K562 (cell line): Measurements from ENCODE around the gene ZNF335. TPM values are rescaled to one million over a fixed set of nuclear protein-coding genes. Genes with fewer than 3 reads are reported as not detected.
A peak's percentile ranks its signal among the peaks of the same experiment; 100 is the strongest.

Source experiments
- ATAC-seq: fragments of 200-7000 bp; cut with Tn5 transposase; 3 replicates; pipeline ENCODE4 v1.9.1; 2020; ENCODE audit warnings: moderate library complexity
- BruUV-seq: library from RNA; stranded (reverse); fragments of 400-500 nt; replicated peaks from 2 replicates; lab custom pipeline; 2021; lab: Mats Ljungman, UMichigan
- CTCF ChIA-PET: fragments of 300-600 bp; formaldehyde crosslinking; extraction: SDS; loops from one replicate; lab custom pipeline; 2021; ENCODE audit warnings: low intra/inter-chr PET ratio; lab: Yijun Ruan, JAX
- POLR2A ChIA-PET: fragments of 300-600, 350-650 bp; sonication (Branson Sonifier 250); formaldehyde crosslinking; extraction: SDS; loops from one replicate; lab custom pipeline; 2021; ENCODE audit warnings: antibody characterized with exemption, inconsistent platforms; lab: Yijun Ruan, JAX
- DNase-seq, 4 experiments: peaks; one replicate each; pipeline versions ENCODE4 v3.0.0 to v3.0.0-alpha.2; 2011 to 2018; ENCODE audit warnings: low spot score in 3 of 4, mixed read lengths in 3 of 4; ENCODE audit errors: extremely low read depth in 1 of 4
- FAIRE-seq: peaks from 2 replicates; lab custom pipeline; 2011; peaks lifted over from hg19 to GRCh38; lab: Jason Lieb, UNC
- H2AFZ ChIP-seq: 2 replicates; pipeline ENCODE4 v1.6.0; 2011; ENCODE audit warnings: low read depth, low read length, control low read depth, inconsistent platforms
- H3K27ac ChIP-seq: fragments of 200-600 bp; 3 replicates; pipeline ENCODE4 v1.8.0; 2011; ENCODE audit warnings: low read depth, mild to moderate bottlenecking, control low read depth, inconsistent platforms, low read length, moderate library complexity, mixed read lengths; ENCODE audit errors: extremely low read depth
- H3K27me3 ChIP-seq, 2 experiments: fragments of 300-600 bp in 1 of 2; 2 replicates in 1 of 2; 3 replicates in 1 of 2; pipeline versions ENCODE4 v1.6.0 to v1.8.0; 2011; ENCODE audit warnings: inconsistent platforms in 2 of 2, low read length in 2 of 2, mild to moderate bottlenecking in 1 of 2, mixed read lengths in 1 of 2, moderate library complexity in 1 of 2; ENCODE audit not compliant: control insufficient read depth in 2 of 2, insufficient read depth in 2 of 2
- H3K36me3 ChIP-seq: fragments of 300-600 bp; 3 replicates; pipeline ENCODE4 v1.8.0; 2011; ENCODE audit warnings: mild to moderate bottlenecking, low read length, inconsistent platforms; ENCODE audit not compliant: control insufficient read depth, insufficient read depth
- H3K4me1 ChIP-seq, 2 experiments: fragments of 200-600 bp in 1 of 2; replicated peaks in 1 of 2; 2 replicates in 1 of 2; 3 replicates in 1 of 2; pipeline versions ENCODE4 v1.5.1 to v1.8.0; 2011; ENCODE audit warnings: inconsistent platforms in 2 of 2, low read length in 2 of 2, mild to moderate bottlenecking in 1 of 2, mixed read lengths in 1 of 2, moderate library complexity in 1 of 2; ENCODE audit not compliant: control insufficient read depth in 2 of 2, insufficient read depth in 2 of 2
- H3K4me2 ChIP-seq: 2 replicates; pipeline ENCODE4 v1.6.1; 2011; ENCODE audit warnings: low read length, control low read depth, inconsistent platforms, mixed read lengths; ENCODE audit not compliant: insufficient read depth
- H3K4me3 ChIP-seq: fragments of 200-600 bp; sonication (generic), shearing (Covaris generic); 2 replicates; pipeline ENCODE4 v1.5.1; 2016; ENCODE audit warnings: control low read depth, inconsistent platforms
- H3K79me2 ChIP-seq: fragments of 200-600 bp; 3 replicates; pipeline ENCODE4 v1.8.0; 2011; ENCODE audit warnings: low read length, inconsistent platforms; ENCODE audit not compliant: control insufficient read depth, insufficient read depth
- H3K9ac ChIP-seq, 2 experiments: 2 replicates each; pipeline versions ENCODE4 v1.6.0 to v1.6.1; 2011; ENCODE audit warnings: low read depth in 2 of 2, low read length in 2 of 2, control low read depth in 1 of 2, inconsistent platforms in 1 of 2, mild to moderate bottlenecking in 1 of 2, mixed read lengths in 1 of 2; ENCODE audit not compliant: insufficient read depth in 1 of 2
- H3K9me1 ChIP-seq: one replicate; pipeline ENCODE4 v1.6.0; 2011; ENCODE audit warnings: inconsistent platforms, mild to moderate bottlenecking, low read length, moderate library complexity; ENCODE audit not compliant: control insufficient read depth, insufficient read depth
- H3K9me3 ChIP-seq: replicated peaks from 2 replicates; pipeline ENCODE4 v1.5.1; 2011; ENCODE audit warnings: low read depth, low read length, inconsistent platforms; ENCODE audit not compliant: control insufficient read depth, insufficient read depth
- H4K20me1 ChIP-seq: replicated peaks from 2 replicates; pipeline ENCODE4 v1.6.1; 2011; ENCODE audit warnings: low read length, inconsistent platforms, mixed read lengths; ENCODE audit not compliant: control insufficient read depth, insufficient read depth
- CHD2 ChIP-seq: IDR thresholded peaks from 2 replicates; pipeline ENCODE4 v1.6.1; 2011; ENCODE audit warnings: low read depth, low read length
- CHD4 ChIP-seq: fragments of 200-600 bp; sonication (generic); IDR thresholded peaks from 3 replicates; pipeline ENCODE4 v1.6.1; 2012; ENCODE audit warnings: low read depth, mild to moderate bottlenecking, mixed read lengths, low read length, inconsistent platforms; ENCODE audit not compliant: insufficient read depth, insufficient replicate concordance, poor library complexity, severe bottlenecking
- DNMT1 ChIP-seq: fragments of 450-650 bp; IDR thresholded peaks from 2 replicates; pipeline ENCODE4 v1.6.1; 2016; ENCODE audit warnings: antibody characterized with exemption, mild to moderate bottlenecking
- EP300 ChIP-seq: IDR thresholded peaks from 2 replicates; pipeline ENCODE4 v1.6.1; 2012; ENCODE audit warnings: low read length, improper control_type of control experiment
- FOXM1 ChIP-seq, 2 experiments: fragments of 450-650 bp in 1 of 2; sonication (generic) in 1 of 2; formaldehyde crosslinking in 1 of 2; IDR thresholded peaks; 2 replicates each; pipeline versions ENCODE4 v1.6.1 to v1.9.0; 2017 to 2022; ENCODE audit warnings: low read depth in 2 of 2, mild to moderate bottlenecking in 2 of 2, missing genetic modification reagents in 1 of 2, moderate library complexity in 1 of 2
- LEF1 ChIP-seq: fragments of 450-650 bp; IDR thresholded peaks from 2 replicates; pipeline ENCODE4 v1.6.1; 2016; ENCODE audit warnings: mild to moderate bottlenecking
- NCOR1 ChIP-seq: fragments of 450-650 bp; IDR thresholded peaks from 2 replicates; pipeline ENCODE4 v1.6.1; 2016; ENCODE audit warnings: mild to moderate bottlenecking, moderate library complexity
- PBX2 ChIP-seq, 2 experiments: IDR thresholded peaks in 1 of 2; conservative IDR thresholded peaks in 1 of 2; 2 replicates each; pipeline ENCODE4 v1.6.1; 2016; ENCODE audit warnings: low read depth in 2 of 2, mild to moderate bottlenecking in 1 of 2, missing compliant biosample characterization in 1 of 2, missing genetic modification characterization in 1 of 2, moderate library complexity in 1 of 2
- PREB ChIP-seq: sonication (generic); formaldehyde crosslinking; IDR thresholded peaks from 2 replicates; pipeline ENCODE4 v1.8.1; 2023; ENCODE audit warnings: mild to moderate bottlenecking, missing genetic modification reagents
- RBM25 ChIP-seq: fragments of 200-400 bp; formaldehyde crosslinking; IDR thresholded peaks from 2 replicates; pipeline ENCODE4 v1.6.1; 2018; ENCODE audit warnings: low read length, low read depth, moderate library complexity; ENCODE audit not compliant: severe bottlenecking
- SMARCC2 ChIP-seq: fragments of 450-650 bp; IDR thresholded peaks from 2 replicates; pipeline ENCODE4 v1.6.1; 2017; ENCODE audit warnings: antibody characterized with exemption, moderate library complexity, mild to moderate bottlenecking, low read depth
- TBP ChIP-seq: optimal IDR thresholded peaks from 2 replicates; pipeline ENCODE3; 2011; ENCODE audit warnings: low read depth, low read length, improper control_type of control experiment
- ZNF24 ChIP-seq: fragments of 450-650 bp; IDR thresholded peaks from 2 replicates; pipeline ENCODE4 v1.6.1; 2016
- ZNF583 ChIP-seq: fragments of 250-450 bp; sonication (Bioruptor Pico); IDR thresholded peaks from 2 replicates; pipeline ENCODE4 v1.4.0; 2020
- WGBS: fragments of 100-300 bp; shearing (Covaris generic); methylation state at CpG from one replicate; pipeline ENCODE4 v1.1.6; 2016; ENCODE audit warnings: low coverage, mixed read lengths; ENCODE audit not compliant: insufficient coverage; ENCODE audit errors: missing lambda C conversion rate; 5-methylcytosine and 5-hydroxymethylcytosine counted together
- in situ Hi-C: fragments of 300-500 bp; cut with MboI; formaldehyde crosslinking; loops from 4 replicates; pipeline ENCODE4 v1.15.0; 2018; ENCODE audit warnings: inconsistent platforms, mixed read lengths
- intact Hi-C: fragments of 100-400 bp; cut with micrococcal nuclease; formaldehyde crosslinking; loops from 2 replicates; pipeline ENCODE4 v1.14.2; 2022
- polyA plus RNA-seq, 8 experiments: library from polyadenylated mRNA; depleted of rRNA in 4 of 8; stranded (reverse) in 5 of 8; unstranded in 3 of 8; fragments of >200 nt; fragmentation: Nextera tagmentation in 2 of 8; fragmentation: Illumina TruSeq in 1 of 8; extraction: Ambion mirVana in 2 of 8; extraction: Trizol in 1 of 8; gene quantifications; 2 replicates each; pipeline versions ENCODE4 v1.2.1 to v1.2.3, GENCODE V29; 2011 to 2014; ENCODE audit warnings: inconsistent platforms in 1 of 8, missing spikeins in 1 of 8
- total RNA-seq, 7 experiments: library from RNA; depleted of rRNA in 6 of 7; stranded (reverse); fragments of >200 nt in 6 of 7; fragmentation: Illumina TruSeq in 2 of 7; extraction: Trizol in 2 of 7; gene quantifications; 2 replicates each; pipeline versions ENCODE4 v1.2.1 to v1.2.3, GENCODE V29; 2011 to 2021; ENCODE audit warnings: low replicate concordance in 1 of 7
- TF ChIP-seq, protein P1 (sequence below): fragments of 450-650 bp; IDR thresholded peaks from 2 replicates; pipeline ENCODE4 v1.6.1; 2016
- TF ChIP-seq, protein P2 (sequence below): sonication (generic); formaldehyde crosslinking; IDR thresholded peaks from 2 replicates; pipeline ENCODE4 v1.9.0; 2022; ENCODE audit warnings: mild to moderate bottlenecking, missing genetic modification reagents

Gene ZNF335
- total and polyA plus RNA-seq, 9 of the 15 experiments (the other 6 are each of a cell fraction or from before 2014, with no cell fraction given): 0.39 to 16.0 (median 7.6) TPM

GRCh38 chr20:45983279-45983743, 11.3 kb upstream of the ZNF335 start:
- in situ Hi-C loops (no loop called here), intact Hi-C loops (loop anchor here (1.0 kb wide), 1 partner anchor 11 kb away; the partner anchor contains the start of gene ZNF335)
- H3K4me3 ChIP-seq: peak overlapping the region; percentile 19; the same call in 1 of the 2 replicates
- FAIRE-seq (peak; percentile 72), DNase-seq (peak; percentile 29 to 81 (median 40)), ATAC-seq (peak; percentile 67)
- no peaks in the 10 kb centered on the region for H3K79me2 ChIP-seq
- BruUV-seq: no TSS peak
- peaks cover 24% of the 10 kb centered on the region in 2 experiments for H3K4me1 ChIP-seq
- peak overlapping the region; percentile 67 for H3K27ac ChIP-seq
- no peaks in the 10 kb centered on the region for H3K27me3 ChIP-seq
- peak overlapping the region; percentile 84 for H3K4me2 ChIP-seq
- peak overlapping the region; percentile 96 for H2AFZ ChIP-seq
- H4K20me1 ChIP-seq: no peaks in the 10 kb centered on the region
- no peaks in the 10 kb centered on the region; the same call in 1 of the 2 replicates for H3K9me3 ChIP-seq
- H3K36me3 ChIP-seq: no peaks in the 10 kb centered on the region
- 13% methylated on average over 7 of the region's 7 CpGs for WGBS
- H3K9ac ChIP-seq: peak overlapping the region; percentile 49 to 72; a peak in 3 of 4 replicates
- POLR2A ChIA-PET: interaction anchor here (0.6 to 2.4 kb wide), 4 partner anchors 10 to 459 kb away, joined by 3 to 32 read pairs (median 3); partner anchors contain the start of gene ZNF335
- CTCF ChIA-PET: interaction anchor here (1.5 kb wide), 1 partner anchor 14 kb away, joined by 4 read pairs; no protein-coding TSS in a partner anchor
- H3K9me1 ChIP-seq: no peaks in the 10 kb centered on the region
- peak; percentile 21 for TF ChIP-seq CHD4
- peak; percentile 79; the same call in 1 of the 2 replicates for TF ChIP-seq LEF1
- TF ChIP-seq, protein P1, sequence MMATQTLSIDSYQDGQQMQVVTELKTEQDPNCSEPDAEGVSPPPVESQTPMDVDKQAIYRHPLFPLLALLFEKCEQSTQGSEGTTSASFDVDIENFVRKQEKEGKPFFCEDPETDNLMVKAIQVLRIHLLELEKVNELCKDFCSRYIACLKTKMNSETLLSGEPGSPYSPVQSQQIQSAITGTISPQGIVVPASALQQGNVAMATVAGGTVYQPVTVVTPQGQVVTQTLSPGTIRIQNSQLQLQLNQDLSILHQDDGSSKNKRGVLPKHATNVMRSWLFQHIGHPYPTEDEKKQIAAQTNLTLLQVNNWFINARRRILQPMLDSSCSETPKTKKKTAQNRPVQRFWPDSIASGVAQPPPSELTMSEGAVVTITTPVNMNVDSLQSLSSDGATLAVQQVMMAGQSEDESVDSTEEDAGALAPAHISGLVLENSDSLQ: peak; percentile 29; the same call in 1 of the 2 replicates
- TF ChIP-seq DNMT1: no peak
- peak; percentile 68 for TF ChIP-seq EP300
- TF ChIP-seq ZNF583 (CRISPR knock-in tag): no peak
- no peak for TF ChIP-seq ZNF24
- peak; percentile 28 for TF ChIP-seq TBP
- no peak for TF ChIP-seq PBX2 (CRISPR knock-in tag; IDR thresholded peaks at IDR 0.05; ENCODE audit: low read depth)
- TF ChIP-seq PBX2 (tag; conservative IDR thresholded peaks at IDR 0.05; ENCODE audit: low read depth): no peak
- TF ChIP-seq RBM25: peak; percentile 94
- no peak for TF ChIP-seq PREB (CRISPR knock-in tag)
- TF ChIP-seq CHD2: peak; percentile 33; the same call in 1 of the 2 replicates
- TF ChIP-seq NCOR1: peak; percentile 23; the same call in 1 of the 2 replicates
- TF ChIP-seq FOXM1 (IDR thresholded peaks at IDR 0.05; ENCODE audit: low read depth): peak; percentile 33; the same call in 1 of the 2 replicates
- no peak for TF ChIP-seq FOXM1 (CRISPR knock-in tag; IDR thresholded peaks at IDR 0.05; ENCODE audit: low read depth)
- TF ChIP-seq, protein P2, sequence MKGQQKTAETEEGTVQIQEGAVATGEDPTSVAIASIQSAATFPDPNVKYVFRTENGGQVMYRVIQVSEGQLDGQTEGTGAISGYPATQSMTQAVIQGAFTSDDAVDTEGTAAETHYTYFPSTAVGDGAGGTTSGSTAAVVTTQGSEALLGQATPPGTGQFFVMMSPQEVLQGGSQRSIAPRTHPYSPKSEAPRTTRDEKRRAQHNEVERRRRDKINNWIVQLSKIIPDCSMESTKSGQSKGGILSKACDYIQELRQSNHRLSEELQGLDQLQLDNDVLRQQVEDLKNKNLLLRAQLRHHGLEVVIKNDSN: peak; percentile 81
- 0 out of 2 replicates have a peak, but pooled peaks have one; percentile 29 for TF ChIP-seq SMARCC2
